Hepatocyte (in vitro differentiated cells): ENCODE measurements around the gene FADS3.

ENCODE experiments used
- EZH2 ChIP-seq: fragments of 200-600 bp; sonication (generic); IDR thresholded peaks from 2 replicates; pipeline ENCODE4 v1.6.1; 2016; ENCODE audit warnings: antibody characterized with exemption, mild to moderate bottlenecking, borderline replicate concordance
- EZH2phosphoT487 ChIP-seq: fragments of 200-600 bp; sonication (generic); IDR thresholded peaks from one replicate; pipeline ENCODE4 v1.6.1; 2018; ENCODE audit warnings: antibody characterized with exemption, mild to moderate bottlenecking, low read depth, moderate library complexity; ENCODE audit not compliant: unreplicated experiment, severe bottlenecking
- TF ChIP-seq, protein P1 (sequence below): fragments of 200-600 bp; sonication (generic); IDR thresholded peaks from 2 replicates; pipeline ENCODE4 v1.5.1; 2016; ENCODE audit warnings: antibody characterized with exemption, mild to moderate bottlenecking; ENCODE audit not compliant: poor library complexity

DNA sequence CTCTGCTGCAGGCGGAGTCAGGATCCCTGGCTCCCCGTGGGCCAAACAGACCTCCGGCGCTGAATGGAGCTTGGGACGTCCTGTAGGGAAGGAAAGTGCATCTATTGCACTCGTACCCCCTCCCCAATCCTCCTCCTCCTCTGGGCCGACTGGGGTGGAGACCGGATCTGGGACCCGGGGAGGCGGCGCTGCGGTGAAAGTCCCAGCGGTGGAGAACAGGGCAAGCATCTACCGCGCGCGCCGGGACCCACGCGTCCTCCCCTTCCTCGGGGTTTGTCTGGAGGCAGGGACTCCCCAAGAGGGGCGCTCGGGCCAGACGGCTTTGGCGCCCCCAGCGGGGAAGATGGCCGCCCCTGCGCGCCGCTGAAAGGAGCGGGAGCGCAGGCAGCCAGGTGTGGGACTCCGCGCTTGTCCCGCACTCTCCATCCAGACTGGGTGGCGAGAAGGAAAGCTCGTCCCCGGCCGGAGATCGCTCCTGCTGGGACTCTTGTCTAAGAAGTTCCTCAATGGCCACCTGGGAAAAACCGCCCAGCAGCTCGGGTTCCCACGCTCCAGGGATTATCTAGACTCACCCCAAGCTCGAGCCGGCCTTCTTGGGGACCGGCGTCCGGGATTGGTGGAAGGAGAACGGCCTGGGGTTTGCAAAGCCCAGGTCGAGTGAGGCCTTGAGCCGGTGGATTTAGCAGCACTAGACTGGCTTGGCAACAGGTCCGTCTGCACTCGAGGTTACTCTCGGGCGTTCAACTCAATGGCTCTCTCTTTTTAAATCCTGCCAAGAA lies 62.5 kb downstream of the FADS3 start:
- TF ChIP-seq EZH2phosphoT487, result no peak
- TF ChIP-seq, protein P1, sequence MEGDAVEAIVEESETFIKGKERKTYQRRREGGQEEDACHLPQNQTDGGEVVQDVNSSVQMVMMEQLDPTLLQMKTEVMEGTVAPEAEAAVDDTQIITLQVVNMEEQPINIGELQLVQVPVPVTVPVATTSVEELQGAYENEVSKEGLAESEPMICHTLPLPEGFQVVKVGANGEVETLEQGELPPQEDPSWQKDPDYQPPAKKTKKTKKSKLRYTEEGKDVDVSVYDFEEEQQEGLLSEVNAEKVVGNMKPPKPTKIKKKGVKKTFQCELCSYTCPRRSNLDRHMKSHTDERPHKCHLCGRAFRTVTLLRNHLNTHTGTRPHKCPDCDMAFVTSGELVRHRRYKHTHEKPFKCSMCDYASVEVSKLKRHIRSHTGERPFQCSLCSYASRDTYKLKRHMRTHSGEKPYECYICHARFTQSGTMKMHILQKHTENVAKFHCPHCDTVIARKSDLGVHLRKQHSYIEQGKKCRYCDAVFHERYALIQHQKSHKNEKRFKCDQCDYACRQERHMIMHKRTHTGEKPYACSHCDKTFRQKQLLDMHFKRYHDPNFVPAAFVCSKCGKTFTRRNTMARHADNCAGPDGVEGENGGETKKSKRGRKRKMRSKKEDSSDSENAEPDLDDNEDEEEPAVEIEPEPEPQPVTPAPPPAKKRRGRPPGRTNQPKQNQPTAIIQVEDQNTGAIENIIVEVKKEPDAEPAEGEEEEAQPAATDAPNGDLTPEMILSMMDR, result peak; percentile 49
- no peak for TF ChIP-seq EZH2
